SU-DHL-6 (cell line): ENCODE results near the gene RPH3AL.

Experiments used
- EZH2phosphoT487 ChIP-seq: fragments of 200-600 bp; sonication (generic), shearing (Covaris generic); conservative IDR thresholded peaks from 2 replicates; pipeline ENCODE4 v1.6.1; 2018; ENCODE audit warnings: mild to moderate bottlenecking, antibody characterized with exemption, low read length, moderate library complexity, mixed read lengths
- TF ChIP-seq, protein P1 (sequence below): fragments of 200-600 bp; sonication (generic); IDR thresholded peaks from one replicate; pipeline ENCODE4 v1.5.1; 2017; ENCODE audit warnings: antibody characterized with exemption, mild to moderate bottlenecking, low read length, moderate library complexity; ENCODE audit not compliant: insufficient read depth, poor library complexity, severe bottlenecking

- TF ChIP-seq, protein P1, sequence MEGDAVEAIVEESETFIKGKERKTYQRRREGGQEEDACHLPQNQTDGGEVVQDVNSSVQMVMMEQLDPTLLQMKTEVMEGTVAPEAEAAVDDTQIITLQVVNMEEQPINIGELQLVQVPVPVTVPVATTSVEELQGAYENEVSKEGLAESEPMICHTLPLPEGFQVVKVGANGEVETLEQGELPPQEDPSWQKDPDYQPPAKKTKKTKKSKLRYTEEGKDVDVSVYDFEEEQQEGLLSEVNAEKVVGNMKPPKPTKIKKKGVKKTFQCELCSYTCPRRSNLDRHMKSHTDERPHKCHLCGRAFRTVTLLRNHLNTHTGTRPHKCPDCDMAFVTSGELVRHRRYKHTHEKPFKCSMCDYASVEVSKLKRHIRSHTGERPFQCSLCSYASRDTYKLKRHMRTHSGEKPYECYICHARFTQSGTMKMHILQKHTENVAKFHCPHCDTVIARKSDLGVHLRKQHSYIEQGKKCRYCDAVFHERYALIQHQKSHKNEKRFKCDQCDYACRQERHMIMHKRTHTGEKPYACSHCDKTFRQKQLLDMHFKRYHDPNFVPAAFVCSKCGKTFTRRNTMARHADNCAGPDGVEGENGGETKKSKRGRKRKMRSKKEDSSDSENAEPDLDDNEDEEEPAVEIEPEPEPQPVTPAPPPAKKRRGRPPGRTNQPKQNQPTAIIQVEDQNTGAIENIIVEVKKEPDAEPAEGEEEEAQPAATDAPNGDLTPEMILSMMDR, result no peak
- no peak for TF ChIP-seq EZH2phosphoT487
These were observed 46.5 kb downstream of the RPH3AL start for GRCh38 chr17:306116-306515.
